ENCODE measurements around the gene ADCY7.

The ADCY7 gene

DNA sequence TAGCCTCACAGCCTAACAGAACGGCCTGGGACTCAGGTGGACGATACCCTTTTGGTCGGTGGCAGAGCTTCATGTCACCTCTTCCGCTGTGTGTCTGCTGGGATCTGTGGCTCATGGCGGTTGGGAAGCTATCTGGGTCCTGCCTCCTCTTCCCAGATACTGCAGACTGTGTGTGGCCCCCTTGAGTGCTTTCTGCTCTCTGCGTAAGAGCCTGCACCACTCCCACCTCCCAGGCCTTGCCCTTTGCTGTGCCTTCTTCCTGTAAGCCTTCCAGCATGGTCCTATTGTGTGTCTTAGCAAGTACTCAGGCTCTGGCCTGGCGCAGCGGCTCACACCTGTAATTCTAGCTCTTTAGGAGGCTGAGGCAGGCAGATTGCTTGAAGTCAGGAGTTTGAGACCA, 17.5 kb upstream of the ADCY7 start:
- no peak for DNase-seq (ENCODE audit: low read depth in 2 of 2)

DNA sequence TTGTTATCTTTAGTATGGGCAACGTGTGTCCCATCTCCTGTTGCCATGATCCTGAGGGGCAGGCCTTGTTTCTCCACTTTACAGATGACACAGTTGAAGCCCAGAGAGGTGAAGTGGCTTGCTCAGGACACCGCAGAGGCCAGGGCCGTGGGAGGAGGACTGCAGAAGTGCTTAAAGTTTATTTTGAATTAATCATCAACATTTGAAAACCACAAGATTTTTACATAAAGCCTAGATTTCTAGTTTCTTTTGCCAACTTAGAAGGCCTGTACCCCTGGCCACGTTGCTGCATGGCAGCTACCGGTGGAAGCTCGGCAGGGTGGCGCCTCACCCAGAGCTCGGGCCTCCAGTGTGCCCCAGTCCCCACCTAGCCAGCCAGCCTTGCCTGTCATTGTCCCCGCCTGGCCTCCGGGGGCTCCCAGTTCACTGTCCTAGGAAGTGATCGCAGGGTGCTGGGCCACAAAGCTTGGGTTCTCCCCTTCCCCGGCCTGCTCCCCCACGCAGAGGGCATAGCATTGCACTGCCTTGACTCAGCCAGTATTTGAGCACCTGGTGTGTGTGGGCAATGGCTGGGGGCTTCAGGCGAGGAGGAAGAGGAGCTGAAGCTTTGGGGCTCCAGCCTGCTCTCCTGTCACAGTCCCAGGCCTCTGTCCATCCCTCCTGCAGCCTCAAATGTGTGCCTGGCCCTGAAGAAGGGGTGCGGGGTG, 14.8 kb upstream of the ADCY7 start:
- DNase-seq (ENCODE audit: low read depth in 2 of 2), result no peak

DNA sequence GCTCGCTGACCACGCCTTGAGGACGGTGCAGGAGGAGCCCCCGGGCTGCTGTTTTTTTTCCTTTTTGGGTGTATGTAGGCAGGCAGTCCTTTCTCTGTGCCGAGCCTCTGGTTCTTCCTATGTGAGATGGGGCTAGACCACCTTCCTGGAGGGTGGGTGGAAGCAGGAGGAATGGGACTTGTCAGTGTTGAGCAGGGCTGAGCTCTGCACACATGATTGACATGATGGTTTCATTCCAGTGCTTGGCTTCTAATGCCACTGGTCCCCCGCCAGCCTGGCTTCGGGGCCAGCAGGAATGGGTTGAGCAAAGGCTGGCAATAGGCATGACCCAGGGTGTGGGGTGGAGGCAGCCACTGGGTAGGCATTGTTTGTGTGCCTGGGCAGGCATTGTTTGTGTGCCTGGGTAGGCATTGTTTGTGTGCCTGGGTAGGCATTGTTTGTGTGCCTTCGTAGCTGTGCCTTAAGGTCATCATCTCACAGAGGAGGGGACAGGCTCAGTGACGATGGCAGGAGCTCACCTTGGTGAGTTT, 14.2 kb upstream of the ADCY7 start:
- no peak for DNase-seq (ENCODE audit: low read depth in 2 of 2)

DNA sequence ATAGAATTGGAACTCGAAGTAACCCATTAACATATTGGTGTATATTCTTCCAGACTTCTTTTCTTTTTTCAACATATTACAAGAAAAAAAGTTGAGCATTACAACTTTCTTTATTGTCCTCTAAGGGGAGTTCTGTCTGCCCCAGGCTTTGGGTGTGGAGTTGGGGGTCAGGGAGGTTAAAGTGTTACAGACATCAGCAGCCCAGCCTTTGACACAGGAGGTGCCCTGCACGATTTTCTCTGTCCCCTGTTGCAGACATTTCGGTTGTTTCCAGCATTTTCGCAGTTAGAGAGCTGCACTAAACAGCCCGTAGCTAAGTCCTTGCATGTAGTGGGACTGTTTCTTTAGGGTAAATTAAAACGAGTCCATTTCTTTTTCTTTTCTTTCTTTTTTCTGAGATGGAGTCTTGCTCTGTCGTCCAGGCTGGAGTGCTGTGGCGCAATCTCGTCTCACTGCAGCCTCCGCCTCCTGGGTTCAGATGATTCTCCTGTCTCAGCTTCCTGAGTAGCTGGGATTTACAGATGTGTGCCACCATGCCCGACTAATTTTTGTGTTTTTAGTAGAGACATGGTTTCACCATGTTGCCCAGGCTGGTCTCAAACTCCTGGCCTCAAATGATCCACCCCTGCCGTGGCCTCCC, 13.4 kb upstream of the ADCY7 start:
- DNase-seq (ENCODE audit: low read depth in 2 of 2), result no peak

DNA sequence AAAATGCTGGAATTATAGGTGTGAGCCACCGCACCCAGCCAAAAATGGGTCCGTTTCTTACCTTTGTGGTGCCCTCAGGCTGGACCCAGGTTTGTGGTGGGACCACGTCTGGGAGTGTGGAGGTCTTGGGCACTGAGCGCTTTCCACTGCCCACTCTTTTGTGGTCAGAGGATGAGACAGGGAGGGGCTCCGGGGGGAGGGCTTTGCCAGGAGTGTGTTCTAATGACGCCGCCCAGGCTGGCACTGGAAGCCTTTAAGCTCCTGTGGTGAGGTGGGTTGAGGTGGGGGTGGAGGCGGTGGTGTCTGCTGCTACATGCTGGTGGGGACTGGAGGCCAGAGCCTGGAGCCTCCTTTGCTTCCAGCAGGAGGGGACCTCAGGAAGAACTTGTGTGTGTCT, 12.8 kb upstream of the ADCY7 start:
- no peak for DNase-seq (ENCODE audit: low read depth in 2 of 2)

DNA sequence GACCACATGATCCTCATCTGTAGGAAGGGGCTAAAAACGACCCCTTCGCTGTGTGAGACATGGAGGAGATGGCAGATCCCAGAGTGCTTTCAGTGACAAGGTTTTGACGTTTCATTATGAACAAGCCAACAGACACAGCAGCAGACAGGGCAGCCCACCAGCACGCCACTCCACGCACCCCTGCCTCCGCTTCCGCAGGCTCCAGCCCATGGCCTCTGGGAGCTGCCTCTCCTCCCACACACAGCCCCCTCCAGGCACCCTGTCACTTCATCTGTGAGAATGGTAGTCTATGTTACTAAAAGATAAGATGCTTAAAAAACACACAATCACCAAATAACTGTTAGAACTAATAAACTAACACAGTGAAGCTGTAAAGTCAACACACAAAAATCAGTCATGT, 12.3 kb upstream of the ADCY7 start:
- DNase-seq (ENCODE audit: low read depth in 2 of 2), result no peak

DNA sequence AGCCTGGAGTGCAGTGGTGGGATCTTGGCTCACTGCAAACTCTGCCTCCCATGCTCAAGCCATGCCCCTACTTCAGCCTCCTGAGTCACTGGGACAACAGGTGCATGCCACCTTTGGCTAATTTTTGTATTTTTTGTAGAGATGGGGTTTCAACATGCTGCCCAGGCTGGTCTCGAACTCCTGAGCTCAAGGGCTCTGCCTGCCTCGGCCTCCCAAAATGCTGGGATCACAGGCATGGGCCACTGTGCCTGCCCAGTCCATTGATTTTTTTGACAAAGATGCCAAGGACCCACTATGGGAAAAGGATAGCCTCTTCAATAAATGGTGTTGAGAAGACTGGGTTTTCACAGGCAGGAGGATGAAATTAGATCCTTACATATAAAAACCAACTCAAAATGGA, 10.8 kb upstream of the ADCY7 start:
- no peak for DNase-seq (ENCODE audit: low read depth in 2 of 2)

DNA sequence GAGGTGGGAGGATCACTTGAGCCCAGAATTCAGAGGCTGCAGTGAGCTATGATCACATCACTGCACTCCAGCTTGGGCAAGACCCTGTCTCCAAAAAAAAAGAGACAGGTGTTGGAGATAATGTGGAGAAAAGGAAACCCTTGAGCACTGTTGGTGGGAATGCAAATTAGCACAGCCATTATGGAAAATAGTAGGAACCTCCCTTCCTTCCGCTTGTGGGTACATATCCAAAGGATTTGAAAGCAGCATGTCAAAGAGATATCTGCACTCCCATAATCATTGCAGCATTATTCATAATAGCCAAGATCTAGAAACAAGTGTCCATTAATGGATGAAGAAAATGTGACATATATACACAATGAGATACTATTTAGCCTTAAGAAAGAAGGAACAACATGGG, 9.7 kb upstream of the ADCY7 start:
- DNase-seq (ENCODE audit: low read depth in 2 of 2), result no peak

DNA sequence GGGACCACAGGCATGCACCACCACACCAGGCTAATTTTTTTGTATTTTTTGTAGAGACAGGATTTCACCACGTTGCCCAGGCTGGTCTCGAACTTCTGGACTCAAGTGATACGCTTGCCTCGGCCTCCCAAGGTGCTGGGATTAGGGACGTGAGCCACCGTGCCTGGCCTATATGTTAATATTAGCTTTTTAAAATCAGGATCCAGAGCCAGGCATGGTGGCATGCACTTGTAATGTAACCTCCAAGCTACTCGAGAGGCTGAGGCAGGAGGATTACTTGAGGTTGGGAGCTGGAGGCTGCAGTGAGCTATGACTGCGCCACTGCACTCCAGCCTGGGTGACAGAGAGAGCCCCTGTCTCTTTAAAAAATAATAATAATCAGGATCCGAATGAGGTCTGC, 8.5 kb upstream of the ADCY7 start:
- DNase-seq (ENCODE audit: low read depth in 2 of 2), result no peak

DNA sequence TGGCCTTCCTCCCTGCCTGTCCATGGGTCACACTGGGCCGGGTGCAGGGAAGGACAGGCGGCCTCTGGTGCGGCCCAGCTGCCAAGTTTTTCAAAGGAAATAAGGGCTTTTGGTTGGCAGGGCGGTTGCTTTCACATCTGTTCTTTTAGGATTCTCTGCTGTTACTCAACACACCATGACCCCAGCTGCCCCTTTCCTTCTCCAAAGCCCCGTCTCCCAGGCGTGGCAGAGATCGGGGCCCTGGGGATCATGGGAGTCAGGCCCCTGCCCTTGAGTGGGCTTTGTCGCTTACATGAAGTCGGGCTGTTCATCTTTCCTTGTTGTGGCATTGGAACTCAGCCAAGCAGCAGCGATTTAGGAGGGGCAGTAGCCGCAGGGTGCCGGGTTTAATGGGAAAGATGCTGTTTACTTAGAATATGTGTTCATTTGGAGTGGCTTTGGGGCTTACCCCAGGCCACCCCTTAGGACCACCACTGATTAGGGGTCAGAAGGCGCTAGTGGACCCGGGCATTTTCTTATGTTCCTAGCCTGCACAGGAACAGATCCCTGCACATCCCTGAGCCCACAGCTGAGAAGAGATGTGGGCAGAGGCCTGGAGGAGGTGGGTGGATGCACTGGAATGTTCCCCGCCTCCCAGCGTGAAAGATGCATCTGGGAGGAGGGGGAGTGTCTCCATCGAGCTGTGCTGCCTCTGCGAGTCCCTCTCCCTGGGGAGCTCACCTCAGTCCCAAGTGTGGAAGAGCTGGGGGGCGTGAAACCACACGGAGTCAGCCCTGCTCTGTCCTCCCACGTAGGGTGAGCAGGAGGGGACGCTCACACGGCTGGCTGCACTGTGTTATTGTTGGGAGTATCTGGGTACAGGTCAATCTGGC, 6.8 kb upstream of the ADCY7 start:
- no peak for DNase-seq (ENCODE audit: low read depth in 2 of 2)

DNA sequence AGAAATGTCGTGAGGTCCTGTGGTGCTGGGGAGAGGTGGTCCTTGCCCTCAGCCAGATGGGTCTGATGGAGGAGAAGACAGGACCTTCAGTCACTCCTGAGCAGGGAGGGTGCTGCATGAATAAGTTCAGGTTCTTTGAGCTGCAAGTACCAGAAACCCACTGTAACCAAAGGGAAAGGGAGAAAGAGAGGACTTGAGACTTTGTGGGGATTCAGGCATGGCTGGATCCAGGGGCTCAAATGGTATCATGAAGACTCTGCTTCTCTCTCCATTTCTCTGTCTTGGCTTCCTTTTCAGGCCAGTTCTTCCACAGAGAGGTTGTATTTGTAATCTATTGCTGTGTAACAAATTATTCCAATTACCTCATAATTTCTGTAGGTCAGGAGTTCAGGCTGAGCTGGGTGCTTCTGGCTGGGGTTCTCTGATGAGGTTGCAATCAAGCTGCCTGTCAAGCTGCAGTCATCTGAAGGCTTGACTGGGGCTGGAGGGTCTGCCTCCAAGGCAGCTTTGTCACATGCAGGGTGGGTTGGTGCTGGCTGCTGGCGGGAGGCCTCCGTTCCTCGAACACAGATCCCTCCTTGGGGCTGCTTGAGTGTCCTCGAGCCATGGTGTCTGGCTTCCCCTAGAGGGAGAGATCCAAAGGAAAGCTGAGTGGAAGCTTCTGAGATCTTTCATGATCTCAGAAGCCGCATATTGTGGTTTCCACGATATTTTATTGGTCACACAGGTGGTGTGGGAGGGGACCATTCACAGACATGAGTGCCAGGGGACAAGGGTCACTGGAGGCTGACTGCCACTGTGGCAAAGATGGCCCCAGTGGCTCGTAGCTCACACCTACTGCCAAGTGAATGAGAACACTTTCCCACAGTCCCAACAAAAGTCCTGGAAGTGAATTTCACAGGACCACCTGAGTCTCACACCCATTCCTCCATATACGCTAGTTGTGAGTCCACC, 5.9 kb upstream of the ADCY7 start:
- no peak for DNase-seq (ENCODE audit: low read depth in 2 of 2)

DNA sequence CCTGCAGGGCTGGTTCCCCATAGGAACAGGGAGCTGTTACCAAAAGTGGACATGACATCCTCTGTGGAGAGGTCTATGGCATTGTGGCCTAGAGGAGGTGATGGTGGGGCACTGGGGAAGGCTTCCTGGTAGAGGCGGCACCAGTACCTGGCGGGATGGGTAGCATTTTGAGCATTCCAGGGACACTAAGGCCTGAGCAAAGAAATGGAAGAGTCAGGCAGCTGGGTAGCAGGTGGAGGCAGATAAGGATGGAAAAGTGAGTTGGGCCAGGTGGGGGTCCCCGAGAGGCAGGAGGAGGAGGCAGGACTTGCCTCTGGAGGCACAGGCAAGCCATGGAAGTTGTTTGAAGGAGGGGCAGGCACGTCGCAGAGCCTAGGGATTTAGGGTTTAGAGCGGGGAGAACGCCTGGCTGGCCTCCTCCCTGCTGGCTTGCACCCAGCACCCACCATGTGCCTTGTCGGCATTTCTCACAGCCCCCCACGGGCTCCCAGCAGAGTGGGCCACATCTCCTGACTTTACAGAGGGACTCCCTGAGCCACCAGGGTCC, 5.1 kb upstream of the ADCY7 start:
- DNase-seq (ENCODE audit: low read depth in 2 of 2), result no peak

DNA sequence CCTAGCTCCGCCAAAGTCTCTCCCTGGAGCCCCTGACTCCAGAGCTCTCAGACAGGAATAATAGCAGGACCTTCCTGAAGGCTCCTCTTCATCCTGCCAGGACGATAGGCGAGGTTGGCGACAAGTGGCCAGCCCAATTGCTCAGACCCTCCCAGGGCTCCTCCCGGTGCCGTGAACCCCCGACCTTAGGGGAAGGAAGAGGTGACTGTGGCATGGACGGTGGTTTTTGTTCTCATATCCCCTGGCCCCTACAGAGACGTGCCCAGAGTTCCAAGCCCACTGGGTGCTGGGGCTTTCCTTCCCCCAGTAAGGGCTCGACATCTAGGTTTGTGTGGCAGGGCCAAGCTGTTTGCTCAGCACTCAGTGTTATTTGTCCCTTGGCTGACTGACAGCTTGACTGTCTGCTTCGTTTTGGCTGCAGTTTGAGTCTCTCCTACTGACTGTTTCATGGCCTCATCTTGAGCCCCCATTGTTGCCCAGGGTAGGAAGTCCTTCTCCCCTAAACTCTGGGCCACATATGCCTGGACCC, 4.6 kb upstream of the ADCY7 start:
- DNase-seq (ENCODE audit: low read depth in 2 of 2), result no peak

DNA sequence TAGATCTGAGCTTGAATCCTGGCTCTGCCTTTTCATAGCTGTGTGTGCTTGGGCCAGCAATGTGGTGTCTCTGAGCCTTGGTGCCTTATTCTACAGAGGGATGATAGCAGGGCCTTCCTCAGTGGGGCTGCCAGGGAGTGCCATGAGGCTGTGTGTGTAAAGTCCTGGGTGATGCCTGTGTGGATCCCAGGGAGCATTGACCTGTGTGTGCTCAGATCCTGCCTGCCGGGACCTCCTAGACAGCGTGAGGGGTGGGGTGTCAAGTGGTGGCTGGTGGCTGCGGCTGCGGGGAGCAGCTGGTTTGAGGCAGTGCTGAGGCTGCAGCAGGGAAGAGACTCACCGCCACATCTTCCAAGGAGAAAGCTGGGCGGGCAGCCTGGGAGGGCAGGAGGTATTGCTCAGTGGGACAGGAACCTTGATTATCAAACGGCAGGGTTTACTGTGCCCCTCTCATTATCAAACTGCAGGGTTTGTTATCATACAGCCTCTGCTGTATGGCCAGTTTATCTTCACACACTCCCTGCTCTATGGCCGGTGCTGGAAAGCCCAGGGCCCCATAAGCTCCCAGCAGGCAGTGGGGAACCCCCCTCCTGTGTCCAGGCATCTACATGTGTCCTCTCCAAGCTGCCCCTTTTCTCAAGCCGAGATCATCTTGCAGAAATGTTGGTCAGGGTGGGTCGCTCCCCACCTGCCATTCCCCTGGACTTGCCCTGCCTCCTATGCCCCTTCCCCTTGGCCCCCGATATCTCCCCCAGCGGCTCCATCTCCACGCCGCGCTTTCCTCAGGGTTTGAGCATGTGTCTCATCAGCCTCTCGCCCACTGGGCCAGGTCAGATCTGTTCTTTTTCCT, 3.1 kb upstream of the ADCY7 start:
- DNase-seq (ENCODE audit: low read depth in 2 of 2), result no peak

DNA sequence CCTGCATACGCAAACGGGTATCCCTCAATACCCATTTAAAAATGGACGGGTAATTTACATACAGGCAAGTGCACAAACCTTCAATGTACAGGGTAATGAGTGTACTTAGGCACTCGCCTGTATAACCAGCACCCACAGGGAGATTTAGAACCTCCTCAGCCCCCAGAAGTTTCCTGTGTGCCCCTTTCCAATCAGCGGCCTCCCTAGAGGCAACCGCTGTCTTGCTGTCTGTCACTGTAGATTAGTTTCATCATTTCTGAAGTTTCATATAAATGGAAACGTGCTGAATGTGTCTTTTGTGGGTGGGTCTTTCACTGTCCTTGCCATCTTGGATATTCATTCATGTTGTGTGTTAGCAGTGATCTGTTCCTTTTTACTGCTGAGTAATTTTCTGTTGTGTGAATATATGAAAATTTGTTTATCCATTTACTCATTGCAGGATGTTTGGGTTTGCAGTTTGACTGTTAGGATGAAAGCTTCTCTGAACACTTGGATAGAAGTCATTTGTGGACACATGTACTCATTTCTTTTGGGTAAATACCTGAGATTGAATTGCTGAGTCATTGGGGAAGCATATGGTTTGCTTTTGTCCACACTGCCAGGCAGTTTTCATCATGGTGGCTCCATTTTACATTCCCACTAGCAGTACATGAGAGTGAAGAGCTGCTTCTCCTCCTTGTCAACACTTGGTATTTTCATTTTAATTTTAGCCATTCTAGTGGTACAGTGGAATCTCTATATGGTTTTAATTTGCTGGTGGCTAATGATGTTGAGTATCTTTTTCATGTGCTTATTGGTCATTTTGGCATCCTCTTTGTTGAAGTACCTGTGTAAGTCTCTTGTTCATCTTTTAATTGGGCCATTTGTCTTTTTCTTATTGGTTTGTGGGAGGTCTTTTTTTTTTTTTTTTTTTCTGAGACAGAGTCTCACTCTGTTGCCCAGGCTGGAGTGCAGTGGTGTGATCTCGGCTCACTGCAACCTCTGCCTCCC, 2.1 kb upstream of the ADCY7 start:
- peak in 1 of 2 donors; percentile 49 for DNase-seq (ENCODE audit: low read depth in 2 of 2)

DNA sequence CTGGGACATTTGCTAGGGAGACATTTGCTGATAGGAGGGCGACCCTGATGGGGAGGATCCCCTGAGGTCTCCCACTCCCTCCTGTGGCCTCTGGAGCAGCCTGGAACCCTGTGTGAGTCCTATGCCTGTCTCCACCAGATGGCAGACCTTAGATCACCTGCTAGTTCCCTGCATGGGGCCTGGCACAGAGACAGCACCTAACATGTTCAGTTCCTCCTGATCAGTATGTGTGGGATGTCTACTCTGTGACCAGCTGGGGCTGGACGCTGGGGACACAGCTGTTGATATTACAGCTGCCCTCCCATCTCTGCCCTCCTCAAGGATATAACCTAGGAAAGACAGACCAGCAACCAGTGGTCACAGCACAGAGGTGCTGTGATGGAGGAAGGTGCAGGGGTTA, 1.1 kb upstream of the ADCY7 start:
- DNase-seq (ENCODE audit: low read depth in 2 of 2), result no peak

DNA sequence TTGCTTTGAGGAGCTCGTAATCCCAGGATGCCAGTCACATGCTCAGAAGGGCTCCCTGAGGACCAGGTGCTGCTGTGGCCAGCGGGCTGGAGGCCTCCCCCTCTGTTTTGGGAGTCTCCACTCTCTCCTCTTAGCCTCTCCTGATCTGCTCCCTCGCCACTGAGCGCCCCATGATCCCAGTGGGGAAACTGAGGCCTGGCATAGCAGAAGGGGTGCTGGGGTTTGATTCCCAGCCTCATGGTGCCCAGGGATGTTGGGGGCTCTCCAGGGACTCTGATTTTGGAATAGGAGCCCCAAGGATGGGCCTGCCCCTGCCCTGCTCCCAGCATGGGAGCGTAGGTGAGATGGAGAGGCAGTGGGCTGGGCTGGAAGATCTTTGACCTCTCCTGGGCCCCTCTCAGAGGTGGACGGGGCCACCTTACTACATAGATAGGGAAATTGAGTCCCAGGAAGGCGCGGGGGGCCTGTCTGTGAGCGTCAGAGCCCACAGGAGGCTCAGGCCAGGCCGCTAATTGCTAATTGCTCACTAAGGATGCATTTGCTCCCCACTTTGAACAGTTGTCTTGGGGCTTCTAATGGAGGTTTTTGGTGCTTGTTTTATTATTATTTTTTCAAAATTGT, 525 bp upstream of the ADCY7 start:
- DNase-seq (ENCODE audit: low read depth in 2 of 2), result no peak

DNA sequence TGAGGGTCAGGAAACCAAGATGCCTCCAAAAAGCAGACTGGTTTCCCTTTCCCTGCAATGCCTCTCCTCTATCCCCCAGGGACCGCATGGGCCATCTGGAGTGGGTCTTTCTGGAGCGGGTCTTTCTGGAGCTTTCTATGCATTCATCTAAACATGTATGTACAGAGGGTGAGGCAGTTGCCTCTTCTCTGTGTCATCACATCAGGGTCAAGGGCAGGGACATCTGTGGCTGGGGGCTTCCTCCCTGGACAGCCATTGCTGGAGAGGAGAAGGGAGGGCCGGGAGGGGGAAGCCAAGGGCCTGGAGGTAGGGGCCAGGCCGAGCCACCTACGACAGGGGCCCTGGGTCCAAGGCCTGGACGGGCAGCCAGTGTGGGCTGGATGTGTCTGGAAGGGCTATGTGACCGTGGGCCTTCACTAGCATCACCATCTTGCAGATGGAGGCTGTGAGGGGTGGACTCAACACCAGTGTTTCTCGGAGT, 840 bp downstream of the ADCY7 start:
- no peak for DNase-seq (ENCODE audit: low read depth in 2 of 2)
